Ovary (tissue), 3 donors: ENCODE data around the gene COL11A2.

Experiments
- CTCF ChIP-seq, 3 donors: fragments of 450-650 bp in 2 of 3; fragments of 200-600 bp in 1 of 3; IDR thresholded peaks; one replicate each; pipeline versions ENCODE4 v1.5.1 to v1.8.0; 2016 to 2022; ENCODE audit warnings: antibody characterized with exemption in 3 of 3, mild to moderate bottlenecking in 1 of 3
- EP300 ChIP-seq: sonication (generic); formaldehyde crosslinking; IDR thresholded peaks from one replicate; pipeline ENCODE4 v1.6.1; 2017; ENCODE audit warnings: antibody characterized with exemption
- POLR2A ChIP-seq: fragments of 450-650 bp; IDR thresholded peaks from one replicate; pipeline ENCODE4 v1.6.1; 2017; ENCODE audit warnings: antibody characterized with exemption, mild to moderate bottlenecking, moderate library complexity
- donor health status: DM: no; HTN: no; CAD: no.

DNA sequence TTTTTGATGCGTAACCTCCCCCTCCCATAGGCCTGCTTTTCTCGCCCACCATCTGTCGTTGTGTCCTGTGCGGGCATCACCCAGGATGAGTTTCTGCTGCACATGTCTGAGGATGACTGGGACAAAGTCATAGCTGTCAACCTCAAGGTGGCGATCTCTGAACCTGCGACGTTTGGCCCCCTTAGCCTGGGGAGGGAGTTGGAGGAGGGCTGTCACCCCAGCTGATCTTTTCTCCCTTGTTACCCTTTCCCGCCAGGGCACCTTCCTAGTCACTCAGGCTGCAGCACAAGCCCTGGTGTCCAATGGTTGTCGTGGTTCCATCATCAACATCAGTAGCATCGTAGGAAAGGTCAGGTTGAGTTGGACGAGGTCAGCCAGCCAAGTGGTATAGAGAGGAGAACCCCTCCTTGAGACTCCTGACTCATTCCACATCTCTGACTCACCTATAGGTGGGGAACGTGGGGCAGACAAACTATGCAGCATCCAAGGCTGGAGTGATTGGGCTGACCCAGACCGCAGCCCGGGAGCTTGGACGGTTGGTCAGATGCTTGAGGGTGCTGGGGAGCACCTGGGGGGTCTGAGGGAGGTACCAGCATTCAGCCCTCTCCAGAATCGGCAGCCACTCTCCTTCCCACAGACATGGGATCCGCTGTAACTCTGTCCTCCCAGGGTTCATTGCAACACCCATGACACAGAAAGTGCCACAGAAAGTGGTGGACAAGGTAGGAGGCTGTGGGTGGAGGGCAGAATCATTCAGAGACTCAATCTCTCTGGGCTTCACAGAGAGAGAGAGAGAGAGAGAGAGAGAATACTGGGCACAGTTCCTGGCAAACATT, 13.1 kb upstream of the COL11A2 start:
- TF ChIP-seq CTCF (IDR thresholded peaks at IDR 0.05) (no peak), POLR2A (no peak), EP300 (no peak)
